GM12875 (cell line): ENCODE data around the gene BEND4.

ENCODE experiments used
- H3K4me3 ChIP-seq: one replicate; pipeline ENCODE4 v1.5.1; 2011; ENCODE audit warnings: low read depth, low read length, control low read depth
- CTCF ChIP-seq: IDR thresholded peaks from 2 replicates; pipeline ENCODE4 v1.5.1; 2011; ENCODE audit warnings: low read depth, mild to moderate bottlenecking, control low read depth, inconsistent platforms, low read length, moderate library complexity, borderline replicate concordance; ENCODE audit not compliant: insufficient read depth

BEND4 gene

GRCh38 chr4:42101446-42101975, 50.9 kb downstream of the BEND4 start:
- H3K4me3 ChIP-seq, result no peak overlapping the region
- TF ChIP-seq CTCF, result no peak

- TF ChIP-seq CTCF, result no peak
- no peak overlapping the region for H3K4me3 ChIP-seq
Observed at GRCh38 chr4:42088386-42088785, 64.1 kb downstream of the BEND4 start.

GRCh38 chr4:42083816-42084215, 68.6 kb downstream of the BEND4 start:
- TF ChIP-seq CTCF, result no peak
- H3K4me3 ChIP-seq, result no peak overlapping the region

- TF ChIP-seq CTCF, result no peak
- H3K4me3 ChIP-seq, result no peak overlapping the region
Observed at GRCh38 chr4:42080306-42080705, 72.1 kb downstream of the BEND4 start.

GRCh38 chr4:42078184-42078801, 74.2 kb downstream of the BEND4 start:
- TF ChIP-seq CTCF, result no peak
- H3K4me3 ChIP-seq, result no peak overlapping the region

GRCh38 chr4:42074294-42074693, 78.2 kb downstream of the BEND4 start:
- no peak for TF ChIP-seq CTCF
- H3K4me3 ChIP-seq, result no peak overlapping the region

- TF ChIP-seq CTCF, result no peak
- no peak overlapping the region for H3K4me3 ChIP-seq
Observed at GRCh38 chr4:42070463-42070862, 82.0 kb downstream of the BEND4 start.
